OCI-M1 (cell line): ENCODE results near the gene ART3.

ENCODE experiments used
- DNase-seq: peaks from one replicate; lab custom pipeline; 2025; lab: John Stamatoyannopoulos, UW

ART3 gene

DNA sequence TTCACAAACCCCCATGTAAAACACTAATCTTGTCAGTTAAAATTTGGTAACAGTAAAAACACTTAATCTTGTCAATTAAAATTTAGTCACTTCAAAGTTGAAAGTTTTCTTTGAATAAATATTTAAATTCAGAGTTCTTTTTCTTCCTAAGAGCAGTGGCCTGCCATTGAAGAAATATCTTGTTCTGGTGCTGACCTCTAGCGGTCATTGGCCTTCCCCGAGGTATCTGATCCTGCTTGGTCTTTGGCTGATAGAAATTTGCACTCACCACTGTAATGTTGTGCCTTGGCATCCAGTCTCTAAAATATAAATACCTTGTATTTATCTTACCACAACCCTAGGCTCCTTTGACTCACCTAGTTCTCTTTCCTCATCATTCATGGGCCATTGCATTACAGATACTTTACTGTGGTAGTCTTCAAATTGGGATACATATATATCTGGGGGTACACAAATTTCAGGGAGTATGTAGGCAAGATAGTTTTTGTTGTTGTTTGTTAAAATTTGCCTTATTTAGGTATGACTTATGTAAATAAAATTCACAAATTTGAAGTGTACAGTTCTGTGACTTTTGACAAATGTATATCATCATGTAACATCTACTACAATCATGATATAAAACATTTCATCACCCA is 6.7 kb upstream of the ART3 start:
- DNase-seq = peak; percentile 88

DNA sequence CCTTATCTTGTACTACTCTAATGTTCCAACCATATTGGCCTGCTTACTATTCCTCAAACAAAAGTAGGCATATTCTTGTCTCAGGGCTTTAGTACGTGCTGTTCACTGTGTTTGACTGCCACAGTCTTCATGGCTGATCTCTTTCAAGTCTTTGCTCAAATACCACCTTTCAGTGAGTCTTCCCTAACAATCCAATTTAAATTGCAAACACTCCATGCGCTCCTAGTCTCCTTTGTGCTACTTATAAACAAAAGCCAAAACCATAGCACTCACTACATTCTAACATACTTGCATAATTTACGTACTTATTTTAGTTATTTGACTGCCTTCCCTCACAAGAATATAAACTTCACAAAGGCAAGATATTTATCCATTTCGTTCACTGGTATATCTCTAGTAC is 1.7 kb upstream of the ART3 start:
- no peak for DNase-seq

DNA sequence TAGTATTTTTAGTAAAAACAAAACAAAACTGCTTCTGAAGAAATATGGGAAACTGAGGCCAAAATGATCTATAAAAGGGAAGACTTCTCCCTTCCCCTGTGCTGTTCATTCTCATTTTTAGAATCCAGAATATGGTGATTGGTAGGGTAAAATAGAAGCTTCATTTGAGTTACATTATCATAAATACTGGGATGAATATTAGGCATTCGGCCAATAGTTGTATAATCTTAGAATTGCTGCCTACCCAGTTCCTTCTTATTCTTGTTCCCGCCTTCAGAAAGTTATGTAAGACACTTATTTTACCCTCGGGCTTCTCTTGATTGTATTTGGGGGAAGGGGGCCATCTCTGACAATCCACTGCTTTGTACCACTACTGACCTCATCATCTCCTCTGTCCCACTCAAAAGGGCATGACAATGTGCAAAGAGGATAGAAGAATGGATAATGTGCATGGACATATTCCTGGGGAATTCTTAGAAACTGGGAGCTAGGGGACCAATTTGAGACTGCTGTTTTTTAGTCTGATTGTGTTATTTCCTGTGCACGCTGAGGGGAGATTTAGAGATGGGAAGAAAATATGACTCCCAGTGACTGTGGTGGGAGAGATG is 588 bp downstream of the ART3 start:
- DNase-seq = no peak

DNA sequence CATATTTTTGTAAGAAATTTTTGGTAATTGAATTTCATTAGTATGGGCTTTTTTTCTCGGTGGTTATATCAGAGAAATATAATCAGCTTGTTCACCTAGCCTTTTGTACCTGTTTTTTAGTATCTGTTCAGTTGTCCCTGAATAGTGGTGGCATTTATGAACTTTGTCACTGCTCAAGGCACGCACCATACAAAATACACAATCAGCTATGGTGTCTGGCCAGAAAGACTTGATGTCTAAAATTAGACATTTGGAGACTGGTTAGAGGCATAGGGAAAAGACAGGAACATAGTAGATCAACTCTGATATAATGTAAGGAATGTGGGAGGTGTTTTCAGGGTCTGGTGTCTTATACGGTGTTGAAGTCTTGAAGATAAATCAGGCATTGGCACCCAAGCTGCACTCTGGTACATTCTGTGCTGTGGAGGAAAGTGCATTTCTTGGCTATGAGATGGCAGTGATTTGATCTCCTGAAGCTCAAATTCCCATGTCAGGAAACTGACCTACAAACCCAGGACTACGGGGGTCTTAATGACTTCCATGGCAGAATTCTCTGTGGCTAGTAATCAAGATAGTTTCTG is 3.6 kb downstream of the ART3 start:
- no peak for DNase-seq

DNA sequence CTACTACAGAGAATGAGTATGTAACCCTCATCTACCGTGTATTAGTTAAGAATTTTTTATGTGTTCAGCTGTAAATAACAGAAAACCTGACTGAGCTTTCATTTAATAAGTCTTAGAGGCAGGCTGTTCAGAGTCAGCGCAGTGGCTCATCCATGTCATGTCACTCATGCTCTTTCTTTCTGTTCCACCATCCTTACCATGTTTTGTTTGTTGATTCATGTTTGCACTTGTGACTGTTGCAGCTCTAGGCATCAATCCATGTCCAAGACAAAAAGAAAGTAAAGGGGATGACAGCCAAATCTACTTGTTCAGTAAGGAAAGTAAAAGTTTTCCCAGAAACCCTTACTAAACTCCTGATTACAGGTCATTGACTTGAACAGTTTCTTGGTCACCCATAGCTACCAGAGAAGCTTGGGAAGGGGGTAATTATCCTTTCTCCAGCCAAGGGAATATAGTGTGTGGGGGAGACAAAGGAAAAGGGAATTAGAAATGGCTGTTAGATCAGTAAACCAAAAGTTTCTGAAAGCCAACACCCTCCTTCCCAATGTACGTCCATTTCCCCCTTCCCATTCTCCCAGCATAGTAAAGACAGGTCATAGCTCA is 9.0 kb downstream of the ART3 start:
- DNase-seq = no peak

DNA sequence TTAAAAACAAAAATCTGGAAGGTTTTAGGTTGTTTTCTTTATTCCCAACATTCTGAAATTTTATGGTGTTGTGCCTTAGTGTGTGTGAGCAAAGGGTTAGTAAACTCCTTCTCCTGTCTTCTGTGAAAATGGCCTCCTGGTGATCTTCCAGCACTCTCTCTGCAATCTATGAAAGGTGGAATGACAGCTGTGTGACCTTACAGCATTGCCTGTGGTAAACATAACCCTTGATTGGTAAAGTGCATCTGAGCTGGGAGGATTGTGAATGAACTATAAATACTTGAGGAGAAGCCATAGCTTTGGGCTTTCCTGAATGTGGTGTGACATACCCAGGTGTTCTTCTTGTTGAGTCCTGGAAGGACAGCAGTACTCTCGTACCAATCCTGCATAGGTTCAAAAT is 10.0 kb downstream of the ART3 start:
- DNase-seq = no peak

DNA sequence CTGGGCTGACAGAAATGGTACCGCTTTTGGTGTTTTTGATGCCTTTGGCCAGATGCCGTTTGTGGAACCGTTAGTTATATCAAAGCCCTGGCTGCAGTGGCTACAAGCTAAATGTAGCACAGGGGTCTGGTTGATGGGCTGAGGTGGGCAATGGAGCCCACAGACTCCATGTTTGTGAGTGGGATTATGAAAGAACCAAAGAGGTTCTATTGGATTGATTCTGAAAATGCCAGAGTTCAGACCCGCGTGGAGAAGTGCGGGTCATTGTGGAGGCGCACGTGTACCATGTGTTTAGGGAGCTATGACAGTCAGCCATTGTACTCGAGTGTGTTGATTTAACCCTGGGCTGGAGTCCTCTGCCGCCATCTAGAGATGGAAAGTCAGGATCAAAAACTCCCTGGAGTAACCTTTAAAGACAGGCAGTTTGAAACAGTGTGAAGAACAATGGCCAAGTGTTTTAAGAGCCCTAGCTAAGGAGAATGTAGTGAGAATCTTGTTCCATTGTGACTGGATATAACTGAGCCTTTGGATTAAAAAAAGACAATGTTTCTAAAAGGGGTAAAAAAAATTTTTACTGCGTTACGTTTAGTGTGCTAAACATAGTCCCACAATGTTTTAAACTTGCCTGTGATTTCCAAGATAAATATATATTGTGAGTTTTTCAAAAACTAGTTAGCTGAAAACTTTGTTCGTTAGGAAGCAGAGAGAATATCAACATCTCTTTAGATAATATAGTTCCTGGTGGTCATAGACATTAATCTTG is 12.7 kb downstream of the ART3 start:
- DNase-seq = peak; percentile 90

DNA sequence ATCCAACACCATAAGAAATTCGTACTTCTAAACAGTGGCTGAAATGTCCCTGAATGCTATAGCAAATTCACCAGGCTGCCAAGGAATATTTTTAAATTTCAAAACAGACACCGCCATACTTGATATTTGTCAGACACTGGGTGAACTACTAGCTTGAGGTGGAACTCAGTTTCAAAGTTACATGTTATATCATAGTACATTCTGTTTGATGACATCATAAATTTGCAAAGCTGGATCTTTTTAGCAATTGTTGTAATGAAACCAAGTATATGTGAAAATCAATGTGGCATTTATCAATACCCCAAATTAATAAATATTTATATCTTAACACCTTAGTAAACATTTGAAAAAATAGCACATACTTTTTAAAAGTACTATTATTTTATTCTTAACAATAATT is 14.2 kb downstream of the ART3 start:
- no peak for DNase-seq

DNA sequence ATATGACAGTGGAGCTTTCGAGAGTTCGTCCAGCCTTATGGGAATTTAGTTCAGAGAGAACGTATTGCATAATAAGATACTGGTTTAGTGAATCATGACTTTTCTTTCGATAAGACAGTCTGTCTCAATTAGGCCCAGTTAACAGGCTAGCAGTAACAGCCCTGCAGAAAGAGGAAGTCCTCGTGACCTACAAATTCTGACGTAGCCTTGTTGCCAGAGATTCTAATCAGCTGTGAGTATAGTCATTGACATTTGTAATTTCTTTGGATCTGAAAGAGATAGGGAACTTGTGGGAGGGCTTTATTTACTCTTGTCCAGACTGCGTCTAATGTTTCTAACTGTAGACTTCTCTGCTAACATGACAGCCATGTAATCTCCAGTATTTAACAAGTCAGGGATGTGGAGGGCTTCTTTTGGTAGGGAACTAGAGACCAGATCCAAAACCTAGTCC is 15.8 kb downstream of the ART3 start:
- peak; percentile 97 for DNase-seq

DNA sequence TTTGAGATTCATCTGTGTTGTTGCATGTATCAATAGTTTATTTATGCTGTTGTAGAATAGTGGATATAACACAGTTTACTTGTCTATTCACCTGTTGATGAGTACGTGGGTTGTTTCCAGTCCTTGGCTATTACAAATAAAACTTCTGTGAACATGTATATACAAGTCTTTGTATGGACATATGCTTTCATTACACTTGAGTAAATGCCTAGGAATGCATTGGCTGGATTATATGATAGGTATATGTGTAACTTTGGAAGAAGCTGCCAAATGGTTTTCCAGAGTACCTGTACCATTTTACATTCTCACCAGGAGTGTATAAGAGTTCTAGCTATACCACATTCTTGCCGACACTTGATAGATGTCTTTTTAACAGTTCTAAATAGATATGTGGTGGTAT is 16.5 kb downstream of the ART3 start:
- no peak for DNase-seq

DNA sequence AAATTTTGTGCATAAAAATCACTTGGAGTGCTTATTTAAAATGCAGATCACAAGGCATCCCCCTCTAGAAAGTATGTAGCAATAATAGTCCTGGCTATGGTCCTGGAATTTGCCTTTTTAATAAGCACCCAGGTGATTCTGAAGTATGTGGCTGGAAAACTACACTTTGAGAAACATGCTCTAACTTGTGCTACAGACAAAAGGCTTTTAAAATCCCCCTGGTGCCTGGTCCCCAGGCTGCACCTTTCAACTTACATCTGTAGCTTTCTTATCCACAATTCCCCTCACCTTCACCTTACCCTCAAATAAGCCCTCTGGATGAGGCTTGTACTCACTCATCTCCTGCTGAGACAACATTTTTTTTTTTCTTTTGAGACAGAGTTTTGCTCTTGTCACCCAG is 21.1 kb downstream of the ART3 start:
- DNase-seq = no peak

DNA sequence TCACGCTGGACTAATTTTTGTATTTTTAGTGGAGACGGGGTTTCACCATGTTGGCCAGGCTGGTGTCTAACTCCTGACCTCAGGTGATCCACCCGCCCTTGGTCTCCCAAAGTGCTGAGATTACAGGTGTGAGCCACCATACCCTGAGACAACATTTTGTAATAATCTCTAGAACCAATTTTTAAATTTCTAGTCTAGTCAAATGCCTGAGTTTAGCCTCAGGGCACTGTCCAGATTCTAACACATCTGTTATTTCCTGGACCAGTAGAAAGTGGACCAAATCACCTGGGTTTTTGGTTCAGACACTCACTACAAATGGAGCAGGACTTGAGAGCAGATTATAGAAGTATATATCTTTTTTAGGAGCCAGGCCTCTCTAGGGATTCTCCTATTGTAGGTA is 21.6 kb downstream of the ART3 start:
- DNase-seq = no peak

DNA sequence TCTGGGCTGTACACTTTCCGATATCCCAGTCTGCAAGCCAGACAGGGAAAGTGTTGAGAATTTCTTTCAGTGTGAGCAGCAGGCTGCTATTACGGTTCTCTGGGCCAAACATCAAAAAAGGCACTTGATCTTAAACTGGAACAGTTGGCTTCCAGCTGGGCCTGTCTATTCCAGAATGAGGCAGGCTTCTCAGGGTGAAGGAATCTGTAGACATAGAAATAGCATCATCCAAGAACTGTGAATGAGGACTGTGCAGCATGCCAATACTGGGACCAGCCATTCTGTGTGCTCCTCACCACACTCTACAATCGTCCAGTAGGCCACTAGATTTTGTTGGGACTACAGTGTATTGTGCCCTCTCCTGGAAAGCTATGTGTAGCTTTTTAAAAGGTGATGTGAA is 31.1 kb downstream of the ART3 start:
- DNase-seq = no peak

DNA sequence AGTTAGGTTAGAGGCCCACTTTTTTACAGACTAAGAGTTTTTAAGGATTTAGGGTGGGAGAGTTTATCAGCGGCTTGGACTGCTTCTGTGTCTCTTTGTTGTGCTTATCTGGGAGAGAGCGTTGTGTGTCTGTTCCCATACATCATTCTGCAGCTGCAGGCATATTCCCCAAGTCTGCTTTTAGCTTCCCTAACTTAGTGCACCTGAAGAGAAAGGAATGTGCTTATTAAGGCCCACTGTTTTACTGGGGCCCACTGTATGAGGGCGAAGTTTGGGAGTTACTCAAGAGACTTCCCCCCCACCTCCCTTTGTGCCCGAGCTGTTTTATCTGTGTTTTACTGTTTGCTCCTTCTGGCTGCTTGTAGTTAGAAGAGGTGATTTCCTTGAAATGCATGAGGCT is 31.9 kb downstream of the ART3 start:
- DNase-seq = no peak

DNA sequence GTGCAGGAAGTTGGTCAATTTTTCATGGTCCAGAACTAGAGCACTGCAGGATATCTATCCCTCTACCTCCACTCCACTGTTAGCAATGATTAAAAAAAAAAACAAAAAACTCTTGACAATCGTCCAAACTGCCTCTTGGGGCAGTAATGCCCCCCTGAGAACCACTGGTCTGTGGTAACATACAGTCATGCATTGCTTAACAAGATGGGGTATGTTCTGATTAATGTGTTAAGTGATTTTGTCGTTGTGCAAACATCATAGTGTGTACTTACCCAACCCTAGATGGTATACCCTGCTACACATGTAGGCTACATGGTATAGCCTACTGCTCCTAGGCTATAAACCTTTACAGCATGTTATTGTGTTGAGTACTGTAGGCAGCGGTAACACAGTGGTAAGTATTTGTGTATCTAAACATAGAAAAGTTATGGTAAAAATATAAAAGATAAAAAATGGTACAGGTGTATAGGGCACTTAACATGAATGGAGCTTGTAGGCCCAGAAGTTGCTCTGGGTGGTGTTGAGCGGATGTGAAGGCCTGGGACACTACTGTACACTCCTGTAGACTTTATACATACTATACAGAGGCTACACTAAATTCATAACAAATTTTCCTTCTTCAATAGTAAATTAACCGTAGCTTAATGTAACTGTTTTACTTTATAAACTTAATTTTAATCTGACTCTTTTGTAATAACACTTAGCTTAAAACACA is 34.1 kb downstream of the ART3 start:
- peak; percentile 78 for DNase-seq

DNA sequence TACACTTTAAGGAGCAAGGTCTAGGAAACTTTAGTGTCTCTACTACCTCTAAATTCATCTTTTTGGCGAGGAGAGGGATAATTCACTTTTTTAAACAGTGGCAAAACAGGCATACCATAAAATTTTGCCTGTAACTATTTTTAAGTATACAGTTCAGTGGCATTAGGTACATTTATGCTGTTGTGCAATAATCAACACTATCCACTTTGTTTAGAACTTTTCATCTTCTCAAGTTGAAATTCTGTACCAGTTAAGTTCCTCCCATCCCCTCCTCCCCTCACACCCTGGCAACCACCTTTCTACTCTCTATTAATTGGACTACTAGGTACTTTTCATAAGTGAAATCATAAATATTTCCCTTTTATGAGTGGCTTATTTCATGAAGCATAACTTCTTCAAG is 42.3 kb downstream of the ART3 start:
- DNase-seq = no peak

DNA sequence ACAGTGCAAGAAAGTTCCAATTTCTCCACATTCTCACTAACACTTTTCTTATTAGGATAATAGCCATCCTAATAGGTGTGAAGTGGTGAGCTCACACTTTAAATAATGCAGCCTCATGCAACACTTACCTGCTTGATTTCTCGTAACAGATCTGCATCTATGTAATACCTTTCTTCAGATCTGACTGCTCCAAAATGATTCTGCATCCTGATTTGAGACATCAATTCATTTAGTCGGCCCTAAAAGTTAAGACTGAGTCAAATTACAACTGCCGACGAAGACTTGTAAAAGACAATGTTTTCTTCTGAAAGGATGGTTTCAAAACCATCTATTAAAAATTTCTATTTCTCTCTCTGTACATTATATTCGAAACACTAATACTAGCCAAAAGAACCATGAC is 43.0 kb downstream of the ART3 start:
- DNase-seq = no peak

DNA sequence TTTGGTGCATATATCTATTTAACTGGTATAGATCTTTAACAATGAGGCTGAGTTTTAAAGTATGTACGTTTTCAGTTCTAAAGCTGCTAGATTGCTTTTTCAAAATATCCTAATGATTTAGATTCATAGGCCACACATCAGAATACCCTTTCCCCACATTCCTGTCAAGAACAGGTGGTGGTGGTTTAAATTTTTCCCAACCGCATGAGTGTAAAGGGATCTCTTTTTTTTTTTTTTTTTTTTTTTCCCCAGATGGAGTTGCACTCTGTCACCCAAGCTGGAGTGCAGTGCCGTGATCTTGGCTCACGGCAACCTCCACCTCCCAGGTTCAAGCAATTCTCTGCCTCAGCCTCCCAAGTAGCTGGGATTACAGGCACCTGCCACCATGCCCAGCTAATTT is 45.7 kb downstream of the ART3 start:
- DNase-seq = no peak

DNA sequence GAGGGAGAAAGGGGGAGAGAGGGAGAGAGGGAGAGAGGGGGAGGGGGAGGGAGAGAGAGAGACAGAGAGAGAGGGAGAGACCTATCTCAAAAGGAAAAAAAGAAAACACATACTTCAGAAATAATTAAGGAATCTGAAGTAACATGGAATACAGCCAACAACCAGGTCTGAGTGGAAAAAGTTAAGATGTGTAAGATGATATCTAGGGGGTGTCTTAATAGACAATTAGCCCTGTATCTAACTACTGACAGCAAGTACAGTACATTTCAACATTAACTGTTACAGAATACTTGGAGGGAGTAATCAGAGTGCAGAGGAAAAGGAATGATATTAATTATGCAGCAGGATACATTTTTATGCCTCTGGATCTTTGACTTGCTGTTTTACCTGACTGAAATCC is 51.3 kb downstream of the ART3 start:
- DNase-seq = no peak

DNA sequence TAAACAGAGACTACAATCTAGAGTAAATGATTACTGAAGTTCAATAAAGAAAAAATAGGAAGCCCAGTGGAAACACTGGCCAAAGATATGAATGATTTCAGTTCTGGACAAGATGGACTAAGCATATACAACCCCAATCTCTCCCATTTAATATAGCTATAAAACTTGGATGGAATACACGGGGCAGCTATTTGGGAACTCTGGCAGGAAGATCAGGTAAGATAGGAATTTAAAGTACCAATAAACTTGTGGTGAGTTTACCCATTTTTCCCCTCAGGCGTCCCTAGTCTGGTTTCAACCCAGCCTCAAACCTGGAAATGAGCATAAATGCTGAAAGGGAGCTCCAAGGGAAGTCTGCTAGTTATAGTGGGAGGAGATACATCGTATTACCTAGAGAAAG is 53.2 kb downstream of the ART3 start:
- no peak for DNase-seq

DNA sequence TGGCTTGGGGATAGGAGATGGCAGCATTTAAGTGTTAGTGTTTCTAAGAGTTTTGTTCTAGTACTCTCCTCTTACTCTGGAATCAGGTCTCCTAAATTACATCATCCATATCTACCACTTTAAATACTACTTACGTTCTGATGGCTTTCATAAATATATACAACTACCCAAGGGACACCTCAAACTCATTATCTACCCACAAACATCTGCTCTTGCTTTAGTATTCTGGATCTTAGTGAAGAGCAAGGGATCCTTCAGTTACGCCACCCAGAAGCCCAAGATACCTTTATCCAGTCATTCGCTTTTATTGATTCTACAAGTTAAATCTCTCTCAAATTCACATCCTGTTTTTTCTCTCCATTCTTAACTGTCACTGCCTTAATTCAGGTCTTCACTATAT is 66.7 kb downstream of the ART3 start:
- peak; percentile 29 for DNase-seq

DNA sequence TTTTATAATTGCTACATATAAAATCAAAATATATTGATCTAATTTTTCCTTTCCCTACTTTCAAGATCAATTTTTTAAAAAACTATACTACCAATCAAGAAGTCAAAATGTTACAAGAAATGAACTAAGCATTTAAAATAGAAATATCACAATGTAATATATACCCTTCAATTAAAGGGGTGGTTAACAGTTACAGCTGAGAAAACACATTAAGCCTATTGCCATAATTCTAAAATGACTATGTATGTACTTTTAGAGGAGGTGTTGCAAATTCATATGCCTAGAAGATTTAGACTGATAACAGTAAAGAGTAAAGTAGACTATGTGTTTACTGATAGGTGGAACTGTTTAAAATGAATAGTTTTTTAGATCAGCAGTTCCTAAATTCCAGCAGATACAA is 70.0 kb downstream of the ART3 start:
- no peak for DNase-seq
